RCC 7860 (cell line): Measurements from ENCODE around the gene NCOA6.
"Not testable (repeated sequence)": the region's sequence is repeated elsewhere in the genome, so short reads cannot be mapped to it uniquely, and the experiment has no call there.

Source experiments
- DNase-seq: peaks from one replicate; pipeline ENCODE4 v3.0.0-alpha.2; 2015; ENCODE audit warnings: low spot score
- FAIRE-seq: peaks from 2 replicates; lab custom pipeline; 2012; peaks lifted over from hg19 to GRCh38; lab: Jason Lieb, UNC

NCOA6 gene

DNA sequence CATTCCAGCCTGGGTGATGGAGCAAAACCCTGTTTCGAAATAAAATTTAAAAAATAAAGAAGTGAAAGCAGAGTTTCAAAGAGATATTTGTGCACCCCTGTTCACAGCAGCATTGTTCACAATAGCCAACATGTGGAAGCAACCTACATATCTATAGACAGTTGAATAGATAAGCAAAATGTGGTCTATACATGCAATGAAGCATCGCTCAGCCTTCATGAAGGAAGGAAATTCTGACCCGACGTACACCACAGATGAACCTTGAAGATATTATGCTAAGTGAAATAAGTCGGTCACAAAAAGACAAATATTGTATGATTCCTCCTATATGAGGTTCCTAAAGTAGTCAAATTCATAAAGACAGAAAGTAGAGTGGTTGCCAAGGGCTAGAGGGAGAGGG is 6.5 kb upstream of the NCOA6 start:
- no peak for DNase-seq
- FAIRE-seq = no peak

DNA sequence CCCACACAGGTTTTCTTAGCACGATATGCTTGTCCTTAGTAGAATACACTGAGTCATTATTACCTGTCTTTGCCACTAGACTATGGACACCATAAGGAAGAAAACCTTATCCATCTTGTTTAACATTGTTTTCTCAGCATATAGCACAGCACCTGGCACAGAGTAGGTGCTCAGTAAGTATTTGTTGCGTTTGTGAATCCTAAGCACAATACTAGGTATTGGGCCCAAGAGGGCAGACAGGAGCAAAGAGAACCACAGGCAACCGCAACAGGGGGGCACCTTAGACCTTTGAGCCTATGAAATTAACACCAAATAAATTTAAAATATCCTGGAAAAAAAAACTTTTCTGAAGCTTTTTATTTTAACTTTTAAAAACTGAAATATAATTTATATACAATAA is 3.7 kb upstream of the NCOA6 start:
- FAIRE-seq = no peak

DNA sequence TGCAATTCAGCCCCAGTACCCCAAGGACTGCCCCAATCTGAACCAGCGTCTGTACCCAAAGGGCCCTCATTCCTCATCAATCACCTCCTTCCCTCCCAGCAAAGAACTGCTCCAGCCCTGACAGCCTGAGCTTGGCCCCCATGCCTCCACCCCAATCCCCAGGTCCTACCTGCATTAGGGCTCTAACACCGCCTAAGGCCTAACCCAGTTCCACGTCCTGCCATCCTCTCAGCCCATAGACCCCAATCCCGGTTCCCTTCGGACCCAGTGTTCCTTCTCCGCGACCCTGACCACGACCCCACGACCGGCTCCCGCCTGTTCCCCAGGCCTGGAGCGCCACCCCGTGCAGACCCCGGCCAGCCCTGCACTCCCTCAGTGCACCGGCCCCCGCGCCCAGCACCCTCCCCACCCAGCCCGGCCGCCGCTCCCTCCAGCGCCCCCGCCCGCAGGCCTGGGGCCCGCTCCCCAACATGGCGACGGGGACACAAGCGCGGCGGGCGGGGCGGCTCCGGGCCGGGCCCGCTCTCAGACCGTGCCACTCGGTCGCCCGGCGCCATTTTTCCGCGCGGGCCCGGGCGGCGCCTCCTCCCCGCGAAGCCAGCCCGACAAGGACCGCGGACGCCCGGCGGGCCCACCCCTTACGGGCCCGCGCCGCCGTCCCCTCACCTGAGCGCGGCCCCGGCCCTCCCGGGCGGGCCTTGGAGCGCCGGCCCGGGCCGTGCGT is 483 bp downstream of the NCOA6 start:
- no peak for FAIRE-seq

More for the DNA sequence above, 3.7 kb upstream of the NCOA6 start:
- no peak for DNase-seq

DNA sequence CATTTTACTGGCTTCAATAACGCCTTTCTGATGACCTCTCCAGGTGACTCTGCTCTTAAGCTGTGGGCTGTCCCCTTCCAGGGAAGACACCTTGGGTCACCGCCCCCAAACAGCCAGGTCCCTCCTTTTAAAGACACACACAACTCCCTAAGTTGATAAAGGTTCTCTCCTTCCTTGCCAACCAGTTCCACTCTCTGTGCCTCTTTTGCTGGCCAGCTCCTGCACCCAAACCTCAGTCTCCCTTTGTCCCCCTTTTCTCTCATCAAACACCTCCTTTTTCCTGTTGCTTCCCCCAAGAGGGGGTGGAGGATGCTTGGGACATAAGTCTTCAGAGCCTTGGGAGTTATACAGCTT is 1.0 kb downstream of the NCOA6 start:
- FAIRE-seq = peak; percentile 75
- DNase-seq = peak; percentile 73

More for the DNA sequence above, 483 bp downstream of the NCOA6 start:
- DNase-seq = no peak

DNA sequence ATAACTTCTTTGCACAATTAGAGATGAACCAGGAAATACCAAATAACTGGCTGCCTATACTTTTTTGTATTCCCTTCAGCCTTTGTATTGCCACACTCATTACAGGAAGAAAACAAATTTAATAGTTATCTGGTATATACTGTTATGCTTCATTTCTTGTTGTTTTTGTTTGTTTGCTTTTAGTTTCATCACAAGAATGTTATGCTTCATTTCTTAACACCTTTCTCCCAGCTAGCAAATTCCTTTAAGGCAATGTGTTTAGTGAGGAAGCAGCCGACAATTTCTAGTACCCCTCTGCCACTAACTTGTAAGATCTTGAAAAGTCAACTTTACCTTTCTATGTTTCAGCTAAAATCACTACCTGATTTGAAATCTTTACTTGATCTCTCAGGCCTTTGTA is 1.4 kb downstream of the NCOA6 start:
- no peak for DNase-seq
- FAIRE-seq = no peak

DNA sequence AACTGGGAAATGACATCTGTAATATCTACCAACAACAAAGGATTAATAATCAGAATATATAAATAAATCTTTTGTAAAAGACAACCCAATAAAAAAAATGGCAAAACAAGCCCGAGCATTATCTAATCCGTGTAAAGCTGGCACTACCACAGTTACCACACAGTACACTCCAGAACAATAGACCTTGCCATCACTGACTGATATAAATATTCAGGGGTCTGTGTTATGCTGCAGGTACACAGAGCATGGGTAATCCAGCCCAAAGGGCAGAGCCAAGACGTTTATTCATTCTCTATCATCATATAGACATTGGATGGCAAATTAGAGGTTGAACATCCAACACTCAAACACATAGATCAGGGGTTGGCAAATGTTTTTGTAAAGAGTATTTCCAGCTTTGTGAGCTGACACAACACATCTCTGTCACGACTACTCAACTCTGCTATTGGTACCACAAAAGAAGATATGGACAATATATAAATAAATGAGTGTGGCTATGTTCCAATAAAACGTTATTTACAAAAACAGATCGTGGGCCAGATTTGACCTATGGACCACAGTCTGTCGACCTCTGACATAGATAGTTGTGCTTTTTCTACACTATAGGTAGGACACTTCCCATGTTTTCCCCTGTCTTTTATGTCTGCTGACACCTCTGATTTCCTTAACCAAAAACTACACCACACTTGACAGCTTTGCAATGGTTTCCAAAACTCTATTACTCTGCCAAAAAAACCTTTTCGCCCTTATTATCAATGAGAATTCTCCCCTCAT is 4.5 kb downstream of the NCOA6 start:
- no peak for FAIRE-seq
- DNase-seq = no peak

DNA sequence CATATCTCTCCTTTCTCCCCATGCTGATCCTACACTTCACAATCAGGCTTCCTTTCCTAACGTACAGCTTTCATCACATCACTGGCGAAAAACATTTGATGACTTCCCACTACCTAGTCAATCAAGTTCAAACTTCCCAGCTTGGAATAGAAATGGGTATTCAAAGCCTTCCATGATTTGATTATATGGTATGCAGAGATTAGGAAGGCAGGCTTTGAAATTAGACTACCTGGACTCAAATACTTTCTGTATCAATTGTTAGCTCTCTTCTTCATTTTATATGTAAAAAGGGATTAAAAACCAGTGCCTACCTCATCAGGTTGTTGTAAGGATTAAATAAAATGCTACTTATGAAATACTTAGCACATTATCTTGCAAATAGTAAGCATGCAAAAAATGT is 7.7 kb downstream of the NCOA6 start:
- DNase-seq (no peak), FAIRE-seq (no peak)

DNA sequence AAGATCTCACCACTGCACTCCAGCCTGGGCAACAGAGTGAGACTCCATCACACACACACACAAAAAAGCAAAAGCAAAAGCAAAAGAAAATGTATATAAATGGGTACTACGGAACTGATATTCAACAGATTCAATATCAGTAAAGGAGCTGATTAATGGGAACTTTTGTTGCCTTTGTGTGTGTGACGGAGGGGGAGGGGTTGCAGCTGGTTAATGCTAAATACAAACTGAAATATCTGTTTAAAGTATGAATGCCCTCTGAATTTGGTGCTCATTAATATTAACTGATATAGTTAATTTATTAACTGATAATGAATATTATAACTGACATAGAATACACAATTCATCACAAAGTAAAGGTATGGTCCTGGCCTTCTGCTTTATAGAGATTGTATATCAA is 8.4 kb downstream of the NCOA6 start:
- FAIRE-seq (no peak), DNase-seq (no peak)

DNA sequence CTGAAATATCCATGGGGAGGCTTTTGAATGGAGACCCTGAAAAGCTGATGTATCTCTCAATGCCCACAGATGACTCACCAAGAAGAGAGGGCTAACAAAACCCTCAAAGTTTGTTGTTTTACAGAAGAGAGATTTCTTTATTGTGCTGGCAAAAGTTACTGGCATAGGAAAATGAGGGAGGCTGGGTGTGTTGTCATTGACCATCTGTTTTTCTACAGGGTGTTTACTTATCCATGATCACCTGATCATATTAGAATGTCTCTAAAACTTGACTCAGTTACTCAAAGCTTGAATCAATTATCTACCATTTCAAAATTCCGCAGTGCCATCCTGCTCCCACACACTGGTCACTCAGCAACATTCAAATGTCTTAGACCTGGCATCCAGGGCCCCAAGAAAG is 9.8 kb downstream of the NCOA6 start:
- DNase-seq (no peak), FAIRE-seq (no peak)

DNA sequence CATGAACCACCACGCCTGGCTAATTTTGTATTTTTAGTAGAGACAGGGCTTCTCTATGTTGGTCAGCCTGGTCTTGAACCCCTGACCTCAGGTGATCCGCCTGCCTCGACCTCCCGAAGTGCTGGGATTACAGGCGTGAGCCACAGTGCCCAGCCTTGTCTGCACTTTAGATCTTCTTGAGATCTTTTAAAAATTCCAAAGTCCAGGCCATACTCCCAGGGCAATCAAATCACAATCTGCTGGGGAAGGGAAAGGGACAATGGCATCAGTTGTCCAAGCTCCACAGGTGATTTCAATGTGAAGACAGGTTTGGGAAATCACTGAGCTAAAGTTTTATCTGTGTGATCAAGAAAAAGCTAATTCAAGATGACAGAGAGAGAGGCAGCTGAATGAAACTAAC is 16.9 kb downstream of the NCOA6 start:
- no peak for DNase-seq
- FAIRE-seq = no peak

DNA sequence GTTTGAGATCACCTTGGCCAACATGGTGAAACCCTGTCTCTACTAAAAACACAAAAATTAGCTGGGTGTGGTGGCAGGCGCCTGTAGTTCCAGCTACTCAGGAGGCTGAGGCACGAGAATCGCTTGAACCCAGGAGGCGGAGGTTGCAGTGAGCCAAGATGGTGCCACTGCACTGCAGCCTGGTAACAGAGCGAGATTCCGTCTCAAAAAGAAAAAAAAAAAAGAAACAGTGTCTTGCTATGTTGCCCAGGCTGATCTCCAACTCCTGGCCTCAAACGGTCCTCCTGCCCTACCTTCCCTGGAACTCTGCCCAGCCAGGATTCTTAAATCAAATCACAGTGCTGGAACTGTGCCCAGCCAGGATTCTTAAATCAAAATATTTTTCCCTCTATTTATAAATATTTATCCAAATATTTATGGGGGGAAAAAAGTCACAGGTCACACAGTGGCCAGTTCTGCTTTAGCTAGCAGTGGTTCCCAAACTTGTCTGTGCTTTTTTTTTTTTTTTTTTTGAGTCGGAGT is 17.4 kb downstream of the NCOA6 start:
- DNase-seq = not testable (repeated sequence)

DNA sequence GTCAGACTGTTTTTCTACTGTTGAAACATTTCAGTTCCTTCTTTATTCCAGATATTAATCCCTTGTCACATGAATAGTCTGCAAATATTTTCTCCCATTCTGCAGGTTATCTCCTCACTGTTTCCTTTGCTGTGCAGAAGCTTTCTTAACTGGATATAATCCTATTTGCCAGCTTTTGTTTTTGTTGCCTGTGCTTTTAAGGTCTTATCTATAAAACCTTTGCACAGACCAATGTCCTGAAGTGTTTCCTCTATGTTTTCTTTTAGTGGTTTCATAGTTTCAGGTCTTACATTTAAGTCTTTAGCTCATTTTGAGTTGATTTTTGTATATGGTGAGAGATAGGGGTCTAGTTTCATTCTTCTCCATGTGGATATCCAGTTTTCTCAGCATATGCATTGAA is 19.2 kb downstream of the NCOA6 start:
- FAIRE-seq (no peak), DNase-seq (no peak)

More for the DNA sequence above, 17.4 kb downstream of the NCOA6 start:
- not testable (repeated sequence) for FAIRE-seq

DNA sequence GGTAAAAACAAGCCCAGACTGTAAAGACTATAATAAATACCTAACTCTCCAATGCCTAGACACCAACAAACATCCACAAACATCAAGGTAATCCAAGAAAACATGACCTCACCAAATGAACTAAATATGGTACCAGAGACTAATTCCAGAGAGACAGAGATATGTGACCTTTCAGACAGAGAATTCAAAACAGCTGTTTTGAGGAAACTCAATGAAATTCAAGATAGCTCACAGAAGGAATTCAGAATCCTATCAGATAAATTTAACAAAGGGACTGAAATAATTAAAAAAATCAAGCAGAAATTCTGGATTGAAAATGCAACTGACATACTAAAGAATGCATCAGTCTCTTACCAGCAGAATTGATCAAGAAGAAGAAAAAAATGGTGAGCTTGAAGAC is 26.6 kb downstream of the NCOA6 start:
- DNase-seq (no peak), FAIRE-seq (no peak)

DNA sequence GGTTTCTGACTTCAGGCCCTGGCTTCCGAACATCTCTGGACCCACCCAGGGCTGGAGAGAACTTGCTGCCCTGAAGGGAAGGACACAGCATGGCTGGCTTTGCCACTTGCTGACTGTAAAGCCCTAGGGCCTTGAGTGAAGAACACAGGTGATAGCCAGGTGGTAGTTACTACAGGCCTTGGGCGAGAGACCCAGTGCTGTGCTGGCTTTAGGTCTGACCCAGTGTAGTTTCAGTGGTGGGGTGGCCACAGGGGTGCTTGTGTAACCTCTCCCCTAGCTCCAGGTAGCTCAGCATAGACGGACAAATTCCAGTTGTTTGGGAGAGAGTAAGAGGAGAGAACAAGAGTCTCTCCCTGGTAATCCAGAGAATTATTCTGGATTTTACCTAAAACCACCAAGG is 27.1 kb downstream of the NCOA6 start:
- FAIRE-seq = no peak

DNA sequence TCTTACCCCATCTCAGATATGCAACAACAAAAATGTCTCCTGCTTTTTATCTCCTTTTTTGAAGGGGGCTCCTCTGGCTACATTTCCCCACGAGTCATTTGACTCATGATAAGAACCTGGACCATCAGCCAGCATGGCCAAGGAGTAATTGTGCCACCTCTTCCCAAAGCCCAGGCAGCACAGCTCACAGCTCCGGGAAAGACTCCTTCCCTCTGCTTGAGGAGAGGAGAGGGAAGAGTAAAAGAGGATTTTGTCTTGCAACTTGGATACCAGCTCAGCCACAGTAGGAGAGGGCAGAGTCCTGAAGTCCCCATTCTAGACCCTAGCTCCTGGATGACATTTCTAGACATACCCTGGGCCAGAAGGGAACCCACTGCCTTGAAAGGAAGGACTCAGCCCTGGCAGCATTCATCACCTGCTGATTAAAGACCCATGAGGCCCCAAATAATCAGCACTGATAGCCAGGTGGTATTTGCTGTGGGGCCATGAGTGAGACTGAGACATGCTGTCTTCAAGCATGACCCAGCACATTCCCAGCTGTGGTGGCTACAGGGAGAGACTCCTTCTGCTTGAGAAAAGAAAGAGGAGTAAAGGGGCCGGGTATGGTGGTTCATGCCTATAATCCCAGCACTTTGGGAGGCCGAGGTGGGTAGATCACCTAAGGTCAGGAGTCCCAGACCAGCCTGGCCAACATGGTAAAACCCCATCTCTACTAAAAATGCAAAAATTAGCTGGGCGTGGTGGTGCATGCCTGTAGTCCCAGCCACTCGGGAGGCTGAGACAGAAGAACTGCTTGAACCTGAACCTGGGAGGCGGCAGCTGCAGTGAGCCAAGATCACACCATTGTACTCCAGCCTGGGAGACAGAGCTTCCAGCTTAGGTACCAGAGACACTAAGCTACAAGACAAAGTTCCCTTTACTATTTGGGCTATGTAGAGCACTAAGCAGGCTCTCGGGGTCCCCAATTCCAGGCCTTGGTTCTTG is 28.1 kb downstream of the NCOA6 start:
- DNase-seq (no peak), FAIRE-seq (no peak)

More for the DNA sequence above, 27.1 kb downstream of the NCOA6 start:
- no peak for DNase-seq

DNA sequence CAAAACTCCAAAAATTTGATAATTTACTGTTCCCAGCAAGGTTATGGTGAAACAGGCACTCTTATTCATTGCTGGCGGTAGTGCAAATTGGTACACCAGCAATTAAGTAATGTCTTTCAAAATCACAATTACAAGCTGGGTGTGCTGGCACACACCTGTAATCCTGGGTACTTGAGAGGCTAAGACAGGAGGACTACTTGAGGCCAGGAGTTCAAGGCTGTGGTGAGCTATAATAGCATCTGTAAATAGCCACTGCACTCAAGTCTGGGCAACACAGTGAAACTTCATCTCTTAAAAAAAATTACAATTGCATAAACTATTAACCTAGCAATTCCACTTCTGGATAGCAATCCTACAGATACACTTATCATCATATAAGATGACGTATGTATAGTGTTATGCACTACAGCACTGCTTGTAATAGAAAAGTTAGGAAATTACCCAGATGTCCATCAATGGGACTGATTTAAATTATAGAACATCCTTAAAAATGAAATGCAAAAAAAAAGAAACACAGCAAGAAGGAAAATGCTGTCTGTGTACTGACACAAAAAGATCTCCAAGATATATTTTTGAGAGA is 31.4 kb downstream of the NCOA6 start:
- FAIRE-seq = no peak

DNA sequence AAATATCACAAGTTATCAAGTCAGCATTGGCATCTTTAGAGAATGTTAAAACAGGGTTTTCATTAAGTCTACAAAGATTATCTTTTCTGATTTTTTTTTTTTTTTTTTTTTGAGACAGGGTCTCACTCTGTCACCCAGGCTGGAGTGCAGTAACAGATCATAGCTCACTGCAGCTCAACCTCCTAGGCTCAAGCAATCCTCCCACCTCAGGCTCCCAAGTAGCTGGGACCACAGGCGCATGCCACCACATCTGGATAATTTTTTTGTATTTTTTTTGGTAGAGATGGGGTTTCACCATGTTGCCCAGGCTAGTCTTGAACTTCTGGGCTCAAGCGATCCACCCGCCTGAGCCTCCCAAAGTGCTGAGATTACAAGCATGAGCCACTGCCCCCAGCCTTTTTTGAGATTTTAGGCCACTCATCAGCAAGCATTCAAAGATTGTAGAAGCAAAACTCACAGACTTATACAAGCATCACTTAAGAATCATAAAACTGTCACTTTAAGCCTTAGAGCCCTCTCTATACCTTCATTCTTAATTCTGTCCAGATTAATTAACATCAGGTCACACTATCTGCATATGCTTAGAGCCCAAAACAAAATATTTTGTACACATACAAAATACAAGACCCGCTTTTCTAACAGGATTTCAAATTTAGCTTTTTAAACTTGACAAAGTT is 32.6 kb downstream of the NCOA6 start:
- FAIRE-seq = no peak

More for the DNA sequence above, 31.4 kb downstream of the NCOA6 start:
- no peak for DNase-seq

DNA sequence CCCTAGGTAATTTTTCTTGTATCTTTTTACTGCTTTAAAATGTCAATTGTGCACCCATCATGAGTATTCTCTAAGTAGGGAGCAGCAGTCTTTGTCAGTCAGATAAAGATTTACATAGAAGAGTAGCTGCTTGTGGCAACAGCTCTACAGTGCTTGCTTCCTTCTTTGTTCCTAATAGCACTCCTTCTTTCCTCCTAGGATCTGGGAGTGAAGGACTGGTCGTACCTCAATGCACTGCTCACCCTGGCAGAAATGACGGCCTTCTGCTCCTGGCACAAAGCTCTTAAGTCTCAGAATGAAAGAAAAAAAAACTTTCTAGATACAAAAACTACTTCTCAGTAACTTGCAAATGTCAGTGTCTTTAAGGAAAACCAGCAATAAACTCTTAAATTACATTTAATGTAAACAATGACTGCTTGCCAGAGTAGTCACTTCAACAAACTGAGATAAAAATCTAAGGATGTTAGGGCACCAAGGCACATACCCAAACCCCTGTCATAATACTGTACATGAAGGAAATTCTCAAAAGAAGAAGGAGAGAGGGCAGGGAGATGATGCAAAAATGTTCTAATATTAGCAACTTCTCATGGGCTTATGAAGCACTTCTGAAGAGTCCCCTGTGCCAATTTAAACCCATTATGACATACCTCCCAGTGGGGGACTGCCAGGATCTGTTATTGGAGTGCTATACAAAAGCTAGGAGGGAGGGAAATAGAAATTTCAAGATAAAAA is 34.0 kb downstream of the NCOA6 start:
- no peak for DNase-seq
- no peak for FAIRE-seq

More for the DNA sequence above, 32.6 kb downstream of the NCOA6 start:
- DNase-seq = no peak

DNA sequence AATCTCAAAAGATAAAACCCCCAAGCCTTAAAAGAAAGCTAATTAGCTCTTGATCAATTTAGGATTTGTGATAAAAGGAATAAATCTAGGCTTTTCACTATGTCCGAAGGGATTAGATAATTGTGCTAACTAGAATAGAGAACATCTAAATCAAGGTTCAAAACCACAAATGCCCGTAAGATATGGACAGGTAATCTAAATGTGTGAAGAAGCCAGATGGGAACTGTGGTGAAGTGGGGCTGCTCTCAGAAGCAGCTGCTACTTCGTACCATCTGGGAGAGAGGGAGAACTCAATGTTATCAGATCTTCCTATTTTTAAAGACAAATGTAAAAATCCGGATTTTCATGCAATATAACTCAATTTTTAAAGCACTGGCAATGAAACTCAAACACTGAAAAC is 44.2 kb downstream of the NCOA6 start:
- FAIRE-seq (no peak), DNase-seq (no peak)
